GM10248 (cell line): ENCODE data around the gene HNRNPLL.

Experiments used
- CTCF ChIA-PET: fragments of 300-600 bp; sonication (Branson Sonifier 250); formaldehyde crosslinking; extraction: SDS; loops from one replicate; lab custom pipeline; 2021; ENCODE audit warnings: antibody characterized with exemption; lab: Yijun Ruan, JAX
- POLR2A ChIA-PET: fragments of 350-650 bp; sonication (Branson Sonifier 250); formaldehyde crosslinking; extraction: SDS; loops from one replicate; lab custom pipeline; 2020; ENCODE audit warnings: antibody characterized with exemption; lab: Yijun Ruan, JAX
- DNase-seq: peaks from one replicate; pipeline ENCODE4 v3.0.0; 2012; ENCODE audit errors: extremely low spot score
- TF ChIP-seq, protein P1 (sequence below): IDR thresholded peaks from 2 replicates; pipeline ENCODE4 v1.5.1; 2012; ENCODE audit warnings: mild to moderate bottlenecking, low read depth; ENCODE audit errors: extremely low read depth, missing control alignments, control extremely low read depth

HNRNPLL gene

DNA sequence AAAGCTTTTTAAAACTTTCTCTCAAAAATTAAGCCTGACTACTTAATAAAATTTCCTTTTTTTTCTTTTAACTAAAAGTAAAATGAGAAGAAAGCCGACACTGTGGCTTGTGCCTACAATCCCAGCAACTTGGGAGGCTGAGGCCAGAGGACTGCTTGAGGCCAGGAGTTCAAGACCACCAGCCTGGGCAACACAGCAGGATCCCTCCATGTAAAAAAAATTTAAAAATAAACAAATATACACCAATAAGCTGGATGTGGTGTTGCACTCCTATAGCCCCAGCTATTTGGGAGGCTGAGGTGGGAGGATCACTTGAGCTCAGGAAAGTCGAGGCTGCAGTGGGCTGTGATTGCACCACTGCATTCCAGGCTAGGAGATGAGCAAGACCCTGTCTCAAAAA lies 37.4 kb downstream of the HNRNPLL start:
- TF ChIP-seq, protein P1, sequence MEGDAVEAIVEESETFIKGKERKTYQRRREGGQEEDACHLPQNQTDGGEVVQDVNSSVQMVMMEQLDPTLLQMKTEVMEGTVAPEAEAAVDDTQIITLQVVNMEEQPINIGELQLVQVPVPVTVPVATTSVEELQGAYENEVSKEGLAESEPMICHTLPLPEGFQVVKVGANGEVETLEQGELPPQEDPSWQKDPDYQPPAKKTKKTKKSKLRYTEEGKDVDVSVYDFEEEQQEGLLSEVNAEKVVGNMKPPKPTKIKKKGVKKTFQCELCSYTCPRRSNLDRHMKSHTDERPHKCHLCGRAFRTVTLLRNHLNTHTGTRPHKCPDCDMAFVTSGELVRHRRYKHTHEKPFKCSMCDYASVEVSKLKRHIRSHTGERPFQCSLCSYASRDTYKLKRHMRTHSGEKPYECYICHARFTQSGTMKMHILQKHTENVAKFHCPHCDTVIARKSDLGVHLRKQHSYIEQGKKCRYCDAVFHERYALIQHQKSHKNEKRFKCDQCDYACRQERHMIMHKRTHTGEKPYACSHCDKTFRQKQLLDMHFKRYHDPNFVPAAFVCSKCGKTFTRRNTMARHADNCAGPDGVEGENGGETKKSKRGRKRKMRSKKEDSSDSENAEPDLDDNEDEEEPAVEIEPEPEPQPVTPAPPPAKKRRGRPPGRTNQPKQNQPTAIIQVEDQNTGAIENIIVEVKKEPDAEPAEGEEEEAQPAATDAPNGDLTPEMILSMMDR: no peak
- DNase-seq: no peak
- CTCF ChIA-PET: interaction anchor here (1.0 to 5.2 kb wide), 10 partner anchors 8 to 184 kb away, joined by 3 to 44 read pairs (median 6); no protein-coding TSS in a partner anchor
- POLR2A ChIA-PET: no interaction called here

DNA sequence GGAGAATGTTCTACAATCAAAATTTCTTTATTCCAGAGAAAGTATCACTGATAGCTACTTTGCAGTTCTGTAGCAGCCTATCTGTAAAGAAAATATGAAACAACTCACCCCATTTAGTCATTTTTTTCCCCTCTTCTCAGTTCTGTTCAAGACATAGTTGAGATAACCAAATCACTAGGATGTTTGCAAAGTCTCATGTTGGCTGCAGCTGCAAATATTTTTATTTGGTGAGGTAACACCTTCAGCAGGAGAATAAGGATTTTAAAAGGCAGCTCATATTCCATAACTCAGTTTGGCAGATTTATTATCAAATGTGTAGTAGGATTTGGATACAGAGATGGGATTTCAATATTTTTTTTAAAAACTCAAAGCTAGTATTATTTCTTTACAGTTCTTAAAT lies 41.0 kb downstream of the HNRNPLL start:
- CTCF ChIA-PET: interaction anchor here (0.6 to 4.5 kb wide), 5 partner anchors 11 to 26 kb away, joined by 3 to 25 read pairs (median 4); no protein-coding TSS in a partner anchor
- TF ChIP-seq, protein P1: no peak
- DNase-seq: no peak
- POLR2A ChIA-PET: no interaction called here

DNA sequence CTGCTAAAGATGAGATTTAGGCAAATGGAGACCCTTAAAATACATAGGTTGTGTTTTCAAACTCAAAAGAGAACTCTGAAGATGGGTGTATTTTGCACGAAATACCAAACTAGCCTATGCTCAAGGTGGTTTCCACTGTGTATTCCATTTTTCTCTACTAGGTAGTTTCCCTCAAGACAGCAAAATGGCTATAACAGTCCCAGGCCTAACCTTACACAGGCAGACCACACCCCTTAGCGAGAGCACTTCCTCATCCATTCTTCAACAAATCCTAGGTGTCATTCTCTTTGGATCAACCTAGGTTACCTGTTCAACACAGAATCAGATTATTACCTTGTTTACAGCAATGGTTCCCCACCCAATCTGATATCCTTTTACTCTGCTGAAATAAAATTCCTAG lies 42.6 kb downstream of the HNRNPLL start:
- no peak for DNase-seq
- CTCF ChIA-PET: no interaction called here
- TF ChIP-seq, protein P1: no peak
- POLR2A ChIA-PET: no interaction called here

DNA sequence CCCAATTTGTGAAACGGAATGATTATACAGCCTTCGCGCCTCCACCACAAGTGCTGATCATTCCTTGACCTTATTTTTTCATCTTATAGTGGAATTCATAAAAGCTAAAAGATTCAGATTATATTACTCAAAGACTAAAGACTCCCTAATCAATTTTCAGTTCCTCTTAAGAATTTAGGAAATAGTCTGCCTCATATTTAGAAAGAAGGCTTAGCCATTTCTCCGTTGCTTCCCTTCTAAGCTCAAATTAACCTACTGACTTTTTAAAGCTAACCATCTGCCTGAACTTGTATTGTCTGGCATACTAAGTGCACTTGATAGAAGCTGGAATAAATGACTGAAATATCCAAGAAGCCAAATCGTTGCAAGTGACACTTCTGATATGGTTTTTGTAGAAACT lies 44.7 kb downstream of the HNRNPLL start:
- TF ChIP-seq, protein P1: no peak
- ChIA-PET CTCF (interaction anchor here (1.1 to 2.7 kb wide), 7 partner anchors 9 to 25 kb away, joined by 3 to 15 read pairs (median 5); no protein-coding TSS in a partner anchor), POLR2A (no interaction called here)
- DNase-seq: no peak

DNA sequence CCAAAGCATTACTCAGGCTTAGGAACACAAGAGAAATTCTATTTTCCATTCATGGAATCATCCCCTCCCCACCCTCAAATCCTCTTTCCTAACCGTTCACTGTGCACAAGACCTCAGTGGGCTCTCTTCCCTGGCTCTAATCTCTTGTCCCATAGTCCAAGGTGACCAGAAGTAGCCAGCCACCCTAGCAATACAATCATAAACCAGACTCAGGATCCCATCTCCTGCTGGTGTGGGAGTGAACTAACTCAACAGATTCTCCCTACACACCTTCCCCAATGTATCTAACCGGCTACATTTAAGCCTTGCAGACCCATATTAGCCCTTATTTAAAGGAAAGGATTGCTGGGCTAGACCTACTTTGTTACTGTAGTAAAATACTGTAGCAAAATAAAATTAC lies 45.5 kb downstream of the HNRNPLL start:
- TF ChIP-seq, protein P1: no peak
- no peak for DNase-seq
- CTCF ChIA-PET: interaction anchor here (1.1 to 2.7 kb wide), 8 partner anchors 8 to 176 kb away, joined by 3 to 15 read pairs (median 5); no protein-coding TSS in a partner anchor
- POLR2A ChIA-PET: no interaction called here

DNA sequence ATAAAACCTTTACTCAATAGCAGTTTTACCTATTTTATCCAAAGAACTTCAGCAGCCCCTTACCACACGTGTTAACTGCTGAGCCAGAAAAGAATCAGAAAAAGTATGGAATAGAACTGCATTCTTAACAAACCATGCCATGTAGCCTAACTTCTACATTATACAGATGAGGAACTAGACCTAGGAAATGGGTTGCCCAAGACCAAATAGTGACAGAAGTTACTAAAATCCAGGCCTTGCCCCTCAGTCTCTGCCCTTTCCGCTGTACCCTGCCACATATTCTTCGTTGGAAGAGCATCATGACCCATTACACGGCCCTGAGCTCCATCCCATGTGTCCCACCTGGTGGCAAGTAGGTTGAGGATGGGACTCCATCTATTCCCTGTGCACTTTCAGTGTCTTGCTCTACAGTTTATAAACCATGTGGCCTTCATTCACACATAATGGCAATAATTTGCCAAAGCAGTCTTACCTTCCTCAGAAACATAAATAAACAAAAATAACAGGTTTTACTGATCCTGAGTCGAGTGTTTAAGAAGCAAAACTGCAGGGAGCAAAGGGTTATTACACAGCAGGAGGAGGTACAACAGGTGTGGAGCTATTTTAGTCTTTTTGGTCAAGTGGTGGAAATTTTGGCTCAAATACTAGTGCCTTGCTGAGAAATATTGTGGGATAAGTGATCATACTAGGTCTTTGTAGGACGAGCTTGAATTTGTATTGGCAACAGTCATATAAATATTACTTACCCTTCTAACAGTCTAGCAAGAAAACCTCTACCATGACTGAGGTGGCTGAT lies 46.5 kb downstream of the HNRNPLL start:
- ChIA-PET CTCF (interaction anchor here (0.7 to 2.8 kb wide), 16 partner anchors 8 to 182 kb away, joined by 3 to 15 read pairs (median 4); no protein-coding TSS in a partner anchor), POLR2A (interaction anchor here (1.3 kb wide), 1 partner anchor 195 kb away, joined by 4 read pairs; no protein-coding TSS in a partner anchor)
- TF ChIP-seq, protein P1: no peak
- DNase-seq: no peak
